Amygdala (tissue), 56 donors: Measurements from ENCODE around the gene TMEM131L.

ENCODE experiments used
- DNase-seq, 56 donors: peaks; one replicate each; lab custom pipeline; 2025; lab: John Stamatoyannopoulos, UW

Gene TMEM131L

DNA sequence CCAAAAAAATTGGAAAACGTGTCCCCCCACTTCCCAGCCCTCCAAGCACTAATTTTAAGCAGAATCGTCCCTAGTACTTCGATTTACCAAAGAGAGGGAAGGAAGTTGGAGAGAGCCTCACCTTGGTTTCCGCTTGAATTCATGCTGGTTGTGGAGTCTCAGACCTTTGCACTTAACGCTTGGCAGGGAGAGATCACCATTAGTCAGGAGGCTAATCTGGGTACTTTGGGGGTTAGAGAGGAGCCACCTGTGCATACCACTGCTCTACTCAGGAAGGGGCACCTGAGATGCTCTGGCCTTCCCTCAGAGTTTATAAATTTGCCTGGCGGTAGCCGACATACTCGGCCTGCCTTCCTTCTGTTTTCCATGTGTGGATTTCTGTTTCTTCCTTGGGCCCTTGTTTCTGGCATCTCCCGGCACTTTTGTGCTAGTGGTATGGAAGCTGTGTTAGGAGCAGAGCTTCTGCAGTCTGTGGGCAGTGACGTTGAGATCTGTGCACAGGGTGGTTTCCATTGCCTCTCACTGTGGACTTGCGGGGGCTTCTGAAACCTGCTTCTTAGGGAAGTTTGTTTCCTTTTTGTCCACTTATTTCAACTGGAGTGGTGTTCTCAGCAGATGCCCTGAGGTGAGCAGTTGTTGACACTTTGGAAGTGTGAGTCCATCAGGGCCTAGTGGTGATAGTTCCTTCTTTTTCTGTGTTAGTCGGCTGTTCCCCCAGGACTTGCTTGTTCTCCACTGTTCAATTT is 104.2 kb downstream of the TMEM131L start:
- no peak for DNase-seq

DNA sequence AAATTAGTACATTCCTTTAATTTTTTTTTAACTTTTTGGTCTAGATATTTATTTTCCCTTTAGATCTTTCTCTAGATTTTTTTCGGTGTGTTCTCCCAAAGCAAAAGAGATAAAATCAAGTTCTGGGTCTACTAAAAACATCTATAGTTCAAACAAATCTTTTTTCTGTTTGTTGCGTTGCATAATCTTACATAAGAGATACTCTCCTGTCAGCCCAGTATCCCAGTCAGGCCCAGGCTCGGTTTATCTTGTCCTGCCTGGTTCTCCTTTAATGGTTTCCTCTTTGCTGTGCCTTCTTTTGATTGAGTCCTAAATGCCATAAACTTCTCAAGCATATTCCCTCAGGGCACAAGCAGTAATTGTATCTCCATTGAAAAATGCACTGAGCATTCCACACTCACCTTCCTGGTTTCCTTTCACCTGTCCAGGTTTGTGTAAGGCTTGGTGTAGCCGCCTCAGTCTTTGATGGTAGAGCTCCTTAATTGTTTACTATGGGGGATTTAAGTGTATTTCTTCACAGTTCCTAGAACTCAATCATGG is 104.9 kb downstream of the TMEM131L start:
- DNase-seq = no peak

DNA sequence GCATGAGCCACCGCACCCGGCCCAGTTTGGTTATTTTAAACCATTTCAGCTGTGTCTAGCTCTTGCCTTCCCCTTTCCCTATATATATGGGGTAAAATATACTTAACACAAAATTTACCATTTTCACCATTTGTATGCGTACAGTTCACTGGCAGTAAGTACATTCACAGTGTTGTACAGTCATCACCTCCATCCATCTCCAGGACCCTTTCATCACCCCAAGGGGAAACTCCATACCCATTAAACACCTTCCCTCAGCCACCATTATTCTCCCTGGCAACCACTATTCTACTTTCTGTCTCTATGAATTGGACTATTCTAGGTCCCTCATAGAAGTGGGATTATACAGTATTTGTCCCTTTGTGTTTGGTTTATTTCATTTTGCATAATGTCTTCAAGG is 106.4 kb downstream of the TMEM131L start:
- DNase-seq = no peak

DNA sequence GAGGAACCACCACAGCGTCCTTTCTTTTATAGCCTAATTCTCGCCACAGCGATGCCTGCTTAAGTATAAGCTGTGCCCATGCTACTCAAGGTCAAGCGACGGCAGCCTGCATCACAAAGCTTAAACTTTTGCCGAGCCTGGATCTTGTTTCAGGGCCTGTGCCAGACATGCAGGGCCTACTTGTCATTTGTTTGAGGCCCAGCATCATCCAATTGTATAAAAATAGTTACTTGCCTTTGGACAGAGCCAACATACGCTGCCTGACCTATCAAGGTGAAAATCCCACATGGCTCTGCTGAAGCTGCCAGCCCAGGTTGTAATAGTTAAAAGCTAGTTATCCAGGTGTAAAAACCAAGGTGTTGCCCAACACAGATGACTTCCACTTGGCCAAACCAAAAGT is 107.1 kb downstream of the TMEM131L start:
- no peak for DNase-seq

DNA sequence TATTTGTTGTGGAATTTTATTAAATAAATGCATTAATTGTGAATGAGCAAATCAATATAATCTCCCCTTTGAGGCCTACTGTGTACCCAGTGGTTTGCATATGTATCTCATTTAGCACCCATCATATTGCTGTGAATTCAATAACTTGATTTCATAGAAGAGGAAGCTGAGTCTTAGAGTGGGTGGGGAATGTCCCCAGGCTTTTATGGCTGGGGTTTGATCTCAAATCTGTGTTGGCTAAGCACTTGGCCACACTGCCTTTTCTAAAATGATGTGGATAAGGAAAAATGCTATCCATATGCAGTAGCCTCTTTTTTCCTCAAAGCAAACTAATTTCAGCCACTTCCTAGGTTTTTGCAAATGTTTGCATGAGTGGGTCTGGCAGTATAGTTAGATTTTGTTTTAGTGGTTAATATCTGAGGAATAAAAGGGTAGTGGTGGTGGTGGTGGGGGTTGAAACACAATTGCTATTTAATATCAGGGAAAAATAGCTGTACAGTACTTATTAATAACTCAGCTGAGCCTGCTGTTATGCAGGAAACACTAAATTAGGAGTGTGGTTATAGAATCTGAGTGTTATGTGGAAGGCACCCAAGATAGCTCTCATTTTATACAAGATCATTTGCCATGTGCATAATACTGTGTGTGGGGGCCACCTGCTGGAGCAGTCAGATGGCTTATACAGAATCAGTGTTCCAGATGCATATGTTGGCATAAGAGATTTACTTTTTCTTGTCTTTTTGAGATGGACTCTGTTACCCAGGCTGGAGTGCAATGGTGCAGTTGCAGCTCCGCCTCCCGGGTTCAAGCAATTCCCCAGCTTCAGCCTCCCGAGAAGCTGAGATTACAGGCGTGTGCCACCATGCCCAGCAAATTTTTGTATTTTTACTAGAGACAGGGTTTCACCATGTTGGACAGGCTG is 108.0 kb downstream of the TMEM131L start:
- peak in 49 of 56 donors; percentile 3 to 86 (median 40) for DNase-seq

DNA sequence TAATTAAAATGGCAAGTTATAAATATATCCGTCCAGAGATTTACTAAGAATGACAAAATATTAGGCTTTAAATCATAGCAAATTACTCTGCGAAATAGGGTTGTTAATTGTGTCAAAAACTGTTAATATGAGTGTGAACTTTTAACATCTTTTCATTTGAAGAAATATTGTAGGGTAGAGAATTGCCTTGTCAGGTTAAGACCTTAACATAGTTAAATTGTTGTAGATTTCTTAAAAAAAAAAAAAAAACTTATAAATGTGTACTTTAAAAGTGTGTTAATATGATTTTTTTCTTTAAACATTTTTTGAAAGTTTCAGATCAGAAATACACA is 110.2 kb downstream of the TMEM131L start:
- no peak for DNase-seq

DNA sequence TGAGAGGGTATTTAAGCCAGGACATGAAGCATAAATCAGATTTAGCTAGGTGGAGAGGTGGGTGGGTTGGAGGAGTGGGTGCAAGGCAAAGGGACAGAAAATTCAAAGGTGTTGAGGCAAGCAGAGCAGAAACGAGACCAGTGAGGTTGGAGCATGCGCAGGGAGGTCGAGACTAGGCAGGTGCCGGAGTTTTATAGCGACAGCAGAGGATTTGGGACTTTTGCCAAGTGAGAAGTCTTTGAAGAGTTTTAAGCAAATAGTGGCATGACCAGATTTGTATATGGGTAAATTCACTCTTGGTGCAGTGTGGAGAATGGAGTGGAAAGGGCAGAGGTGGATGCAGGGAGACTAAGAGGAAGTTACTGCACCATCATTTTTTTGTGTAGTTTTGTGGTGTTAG is 110.9 kb downstream of the TMEM131L start:
- DNase-seq = no peak

DNA sequence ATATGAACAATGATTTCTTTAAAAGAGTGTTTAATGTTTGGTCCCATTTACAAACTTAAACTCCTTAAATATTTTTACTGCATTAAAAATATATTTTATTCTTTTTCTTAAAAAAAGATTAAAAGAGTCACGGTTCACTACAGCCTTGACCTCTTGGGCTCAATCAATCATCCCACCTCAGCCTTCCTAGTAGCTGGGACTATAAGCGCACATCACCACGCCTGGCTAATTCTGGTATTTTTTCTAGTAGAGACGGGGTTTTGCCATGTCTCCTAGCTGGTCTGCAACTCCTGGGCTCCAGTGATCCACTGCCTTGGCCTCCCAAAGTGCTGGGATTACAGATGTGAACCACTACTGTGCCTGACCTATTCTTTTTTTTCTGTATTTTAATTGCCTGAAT is 113.2 kb downstream of the TMEM131L start:
- no peak for DNase-seq

DNA sequence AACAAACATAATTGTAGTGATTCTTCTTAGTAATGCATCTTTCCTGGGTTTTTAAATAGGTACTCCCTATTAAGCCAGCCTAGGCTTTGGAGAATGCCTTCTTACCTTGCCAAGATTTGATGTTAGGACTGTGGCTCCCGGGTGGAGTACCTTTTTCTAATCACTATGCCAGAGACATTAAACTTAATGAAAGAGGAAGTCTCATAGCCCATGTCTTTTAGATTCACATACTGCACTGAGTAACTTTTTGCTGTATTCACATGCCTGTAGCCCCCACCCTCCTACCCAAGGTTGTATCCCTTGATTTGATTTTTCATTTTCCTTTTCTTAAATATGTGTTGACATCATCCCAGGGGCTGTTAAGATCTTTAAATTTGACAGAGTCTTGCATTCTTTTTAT is 113.7 kb downstream of the TMEM131L start:
- DNase-seq = no peak

DNA sequence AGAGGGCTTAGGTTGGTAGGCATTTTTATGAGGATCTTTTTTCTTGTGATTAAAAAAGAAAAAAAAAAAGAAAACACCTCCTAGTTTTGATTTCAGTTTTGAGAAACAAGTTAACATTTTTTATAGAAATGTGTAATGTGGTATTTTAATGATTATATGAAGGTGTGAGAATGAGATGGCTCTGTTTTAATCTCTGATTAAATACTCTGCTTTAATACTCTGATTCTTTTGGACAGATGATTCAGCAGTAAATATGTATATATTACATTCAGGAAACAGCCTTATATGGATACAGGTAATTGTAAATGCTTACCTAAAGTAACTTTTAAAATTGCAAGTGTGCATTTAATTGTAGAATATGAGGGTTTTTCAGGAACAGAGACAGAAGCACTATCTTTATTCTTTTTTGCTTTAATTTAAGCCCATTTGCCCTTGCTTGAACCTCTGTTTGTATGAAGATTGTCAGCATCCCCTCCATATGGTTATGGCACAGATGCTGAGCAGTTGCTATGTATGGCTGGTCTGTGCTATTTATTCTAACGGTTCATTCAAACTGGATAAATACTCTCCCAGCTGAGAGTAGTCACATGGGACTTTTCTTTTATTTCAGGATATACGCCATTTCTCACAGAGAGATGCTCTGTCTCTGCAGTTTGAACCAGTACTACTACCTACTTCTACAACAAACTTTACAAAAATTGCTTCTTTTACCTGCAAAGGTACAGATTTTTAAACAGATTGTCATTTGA is 117.0 kb downstream of the TMEM131L start:
- DNase-seq = no peak

DNA sequence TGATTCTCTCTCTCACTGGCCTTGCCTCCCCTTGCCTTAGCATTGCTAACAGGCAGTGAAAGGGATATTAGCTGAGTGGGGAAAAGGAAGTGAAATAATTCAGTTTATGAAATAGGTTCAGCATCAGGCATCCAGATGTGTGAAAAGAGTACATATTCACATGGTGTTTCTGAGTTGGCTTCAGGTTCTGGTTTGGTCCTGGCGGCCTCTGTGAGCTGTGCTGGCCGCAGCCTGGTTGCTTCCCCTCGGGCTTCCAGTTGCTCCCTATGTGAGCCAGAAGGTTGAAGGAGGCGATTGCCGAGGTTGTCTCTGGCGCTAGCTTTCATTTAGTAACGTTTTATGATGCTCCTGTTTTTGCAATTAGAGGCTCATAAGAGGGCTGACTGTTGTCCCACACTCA is 118.9 kb downstream of the TMEM131L start:
- DNase-seq = no peak

DNA sequence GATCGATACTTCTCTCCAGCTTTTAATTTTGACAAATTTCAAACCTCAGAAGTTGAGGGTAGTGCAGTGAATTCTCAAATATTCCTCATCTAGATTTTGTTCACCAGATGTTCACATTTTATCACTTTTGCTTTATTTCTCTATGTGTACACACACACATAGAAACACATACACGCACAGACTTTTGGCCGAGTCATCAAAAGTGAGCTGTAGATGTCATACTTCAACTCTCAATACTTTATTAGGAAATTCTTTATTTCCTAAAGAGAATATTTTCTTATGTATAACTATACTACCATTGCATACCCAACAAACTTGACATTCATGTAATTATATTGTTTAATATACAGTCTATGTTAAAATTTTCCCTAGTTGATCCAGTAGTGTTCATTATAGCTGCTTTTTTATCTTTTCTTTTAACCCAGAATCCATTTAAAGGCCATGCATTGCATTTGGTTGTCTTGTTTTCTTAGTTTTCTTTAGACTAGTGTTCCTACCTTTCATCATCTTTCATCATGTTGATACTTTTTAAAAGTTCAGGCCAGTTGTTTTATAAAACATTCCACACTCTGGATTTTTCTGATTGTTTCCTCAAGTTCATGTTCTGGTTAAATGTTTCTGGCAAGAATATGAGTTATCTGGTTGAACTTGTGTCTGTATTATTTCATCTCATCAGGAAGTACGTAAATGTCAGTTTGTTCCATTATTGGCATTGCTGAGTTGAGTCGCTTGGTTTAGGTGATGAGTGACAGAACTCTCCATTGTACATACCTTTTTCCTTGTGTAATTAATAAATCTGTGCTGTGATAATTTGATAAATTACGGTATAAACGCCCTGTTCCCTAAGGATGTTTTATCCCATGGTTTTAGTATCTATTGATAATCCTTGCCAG is 123.8 kb downstream of the TMEM131L start:
- DNase-seq = no peak

DNA sequence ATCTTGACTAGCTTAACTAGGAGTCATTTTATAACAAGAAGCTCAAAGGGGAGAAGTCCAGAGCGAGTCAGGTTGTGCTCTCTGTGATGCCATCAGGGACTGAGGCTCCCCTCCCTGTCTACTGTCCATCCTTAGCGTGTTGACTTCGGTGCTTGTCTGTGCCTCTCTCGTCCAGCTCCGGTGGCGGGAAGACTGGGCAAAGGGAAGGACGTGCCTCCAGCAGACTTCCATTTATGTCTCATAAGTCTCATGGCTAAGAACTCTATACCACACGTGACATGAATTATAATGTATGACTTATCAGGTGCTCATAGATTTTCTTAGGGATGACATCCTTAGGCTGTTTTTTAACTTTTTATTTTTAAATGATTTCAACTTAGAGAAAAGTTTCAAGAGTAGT is 125.3 kb downstream of the TMEM131L start:
- no peak for DNase-seq

DNA sequence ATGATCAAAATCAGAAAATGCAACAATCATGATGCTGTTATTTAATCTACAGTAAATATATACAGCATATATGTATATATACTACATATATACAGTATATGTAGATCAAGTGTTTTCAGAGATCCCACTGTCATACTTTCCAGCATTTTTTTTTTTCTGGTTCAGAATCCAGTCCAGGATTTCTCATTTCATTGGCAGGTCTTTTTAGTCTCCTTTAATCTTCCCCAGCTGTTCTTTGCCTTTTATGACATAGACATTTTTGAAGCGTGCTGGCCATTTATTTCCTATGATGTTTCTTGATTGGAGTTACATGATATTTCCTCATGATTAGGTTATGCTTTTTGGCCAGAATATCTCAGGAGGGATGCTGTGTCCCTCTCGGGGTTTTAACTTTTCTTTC is 125.9 kb downstream of the TMEM131L start:
- DNase-seq = no peak

DNA sequence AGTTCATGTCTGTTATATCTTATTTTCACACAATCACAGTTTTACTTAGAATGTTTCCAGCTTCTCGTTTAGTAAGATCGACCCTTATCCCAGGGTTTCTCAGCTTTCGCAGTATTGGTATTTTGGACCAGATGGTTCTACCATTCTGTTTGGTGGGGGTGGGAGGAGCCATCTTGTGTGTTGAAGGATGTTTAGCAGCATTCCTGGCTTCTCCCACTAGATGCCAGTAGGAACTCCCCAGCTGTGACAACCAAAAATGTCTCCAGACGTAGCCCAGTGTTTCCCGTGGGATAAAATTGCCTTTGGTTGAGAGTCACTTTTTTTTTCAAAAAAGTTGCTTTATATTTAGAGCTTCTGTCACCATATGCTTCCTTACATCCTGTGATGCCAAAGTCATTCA is 127.0 kb downstream of the TMEM131L start:
- DNase-seq = peak in 1 of 56 donors; percentile 5

DNA sequence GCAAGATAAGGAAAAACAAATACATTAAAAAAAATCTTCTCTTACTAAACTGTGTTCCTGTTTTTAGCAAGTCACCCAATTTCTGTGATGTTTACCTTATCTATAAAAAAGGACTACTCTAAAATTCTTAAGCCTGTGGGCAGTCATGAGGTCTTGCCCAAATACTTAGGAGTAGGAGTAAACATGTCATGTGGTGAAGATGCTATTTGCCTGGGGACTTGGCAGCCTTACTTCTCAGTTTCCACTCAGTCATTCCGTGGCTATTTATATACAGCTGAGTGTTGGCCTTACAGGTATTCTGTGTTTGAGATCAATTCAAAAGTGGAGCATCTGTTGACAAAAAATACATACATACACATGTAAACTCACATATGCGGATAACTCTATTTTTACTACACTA is 128.1 kb downstream of the TMEM131L start:
- DNase-seq = no peak

DNA sequence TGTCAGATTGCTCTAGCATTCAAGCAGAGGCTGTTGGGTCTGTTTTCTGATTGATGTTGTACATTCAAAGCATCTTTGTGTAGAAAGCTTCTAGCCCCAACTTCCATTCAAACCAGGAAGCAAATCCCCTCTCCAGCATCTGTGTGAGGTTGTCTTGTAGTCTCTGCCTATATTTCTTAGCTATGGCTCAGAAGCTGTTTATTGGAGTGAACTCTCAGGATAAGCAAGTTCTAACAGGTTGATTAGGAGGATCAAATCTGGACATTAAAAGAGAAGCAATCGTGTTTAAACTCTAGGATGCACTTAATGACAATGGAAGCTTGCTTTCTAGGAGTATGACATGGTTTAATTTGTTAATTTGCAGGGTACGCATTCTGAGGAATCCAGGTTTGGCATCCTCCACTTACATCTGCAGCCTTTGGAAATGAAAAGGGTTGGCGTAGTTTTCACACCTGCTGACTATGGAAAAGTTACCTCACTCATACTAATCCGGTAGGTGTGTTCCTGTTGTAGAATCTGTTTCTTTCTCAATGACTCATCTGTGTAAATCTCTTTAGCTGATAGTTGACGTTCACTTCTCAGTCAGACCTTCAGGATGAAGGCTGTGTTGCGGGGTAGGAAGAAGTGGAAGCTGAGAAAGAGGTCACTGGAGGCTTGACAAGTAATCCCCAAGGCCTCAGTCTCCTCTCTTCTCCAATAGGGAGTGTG is 129.9 kb downstream of the TMEM131L start:
- DNase-seq = no peak

DNA sequence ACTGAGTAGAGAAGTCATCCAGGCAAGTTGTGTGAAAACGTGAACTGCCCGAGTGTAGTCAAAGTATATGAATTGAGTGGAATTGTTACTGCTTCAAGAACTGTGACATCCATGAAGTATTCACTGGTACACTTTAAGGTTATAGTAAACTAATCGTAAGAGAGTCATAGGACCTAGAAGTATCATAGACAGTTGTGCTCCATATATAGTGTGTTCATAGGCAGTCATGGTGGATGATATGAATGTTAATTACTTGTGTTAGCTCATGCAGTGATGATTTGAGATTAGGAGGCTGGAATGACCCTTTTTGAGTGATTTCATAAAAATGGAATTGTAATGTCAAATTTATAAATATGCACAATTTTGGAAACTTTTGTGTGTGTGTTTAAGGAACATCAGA is 136.6 kb downstream of the TMEM131L start:
- DNase-seq = no peak

DNA sequence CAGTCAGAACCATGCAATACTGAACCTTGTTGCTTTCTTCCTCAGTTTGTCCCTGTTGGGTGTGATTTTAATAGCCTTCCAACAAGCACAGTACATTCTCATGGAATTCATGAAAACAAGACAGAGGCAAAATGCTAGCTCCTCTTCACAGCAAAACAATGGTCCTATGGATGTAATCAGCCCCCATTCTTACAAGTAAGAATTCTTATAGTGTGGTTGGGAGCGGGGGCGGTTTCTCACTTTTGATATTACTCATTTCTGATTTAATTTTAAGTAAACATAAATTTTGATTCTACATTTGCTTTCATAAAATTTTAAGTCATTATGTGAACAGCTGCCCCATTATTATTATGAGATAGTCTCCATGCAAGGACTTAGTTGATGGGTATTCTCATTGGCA is 137.1 kb downstream of the TMEM131L start:
- peak in 1 of 56 donors; percentile 6 for DNase-seq
